Measurements from ENCODE around the gene SYNJ1. TPM values are rescaled to one million over a fixed set of nuclear protein-coding genes. Genes with fewer than 3 reads are reported as not detected.
"Not testable (repeated sequence)": the region's sequence is repeated elsewhere in the genome, so short reads cannot be mapped to it uniquely, and the experiment has no call there.

The SYNJ1 gene
- total RNA-seq, 4 donors from 2014 or later: 4.3 to 20.3 (median 9.6) TPM

DNA sequence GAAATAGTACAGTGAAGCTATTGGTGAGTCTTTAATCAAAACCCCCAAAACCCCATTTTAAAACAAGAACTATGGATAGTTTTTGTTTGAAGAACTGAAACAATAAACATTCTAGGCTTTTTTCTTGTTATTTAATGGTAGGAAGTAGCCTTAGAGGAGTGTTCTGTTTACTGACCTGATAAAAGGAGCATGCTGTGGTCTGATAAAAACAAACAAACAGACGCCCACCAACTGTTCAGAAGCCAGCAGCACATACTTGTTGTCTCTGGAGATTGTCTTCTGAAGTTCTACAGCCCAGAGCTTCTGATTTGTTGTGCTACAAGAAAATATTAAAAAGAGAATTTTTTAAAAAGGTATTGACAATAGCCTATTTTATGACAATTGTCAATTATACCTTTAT is 61.6 kb downstream of the SYNJ1 start:
- Histone ChIP-seq H3K4me3 (no peak overlapping the region), H3K36me3 (peaks cover 62% of the 10 kb centered on the region), H3K27ac (no peak overlapping the region), H3K4me1 (no peaks in the 10 kb centered on the region), H3K9me3 (peaks cover 12% of the 10 kb centered on the region), H3K27me3 (no peaks in the 10 kb centered on the region)
- 84% methylated on average over 1 of the region's 1 CpG for WGBS
- DNase-seq (ENCODE audit: low spot score in 2 of 2): no peak
- TF ChIP-seq, protein P1, sequence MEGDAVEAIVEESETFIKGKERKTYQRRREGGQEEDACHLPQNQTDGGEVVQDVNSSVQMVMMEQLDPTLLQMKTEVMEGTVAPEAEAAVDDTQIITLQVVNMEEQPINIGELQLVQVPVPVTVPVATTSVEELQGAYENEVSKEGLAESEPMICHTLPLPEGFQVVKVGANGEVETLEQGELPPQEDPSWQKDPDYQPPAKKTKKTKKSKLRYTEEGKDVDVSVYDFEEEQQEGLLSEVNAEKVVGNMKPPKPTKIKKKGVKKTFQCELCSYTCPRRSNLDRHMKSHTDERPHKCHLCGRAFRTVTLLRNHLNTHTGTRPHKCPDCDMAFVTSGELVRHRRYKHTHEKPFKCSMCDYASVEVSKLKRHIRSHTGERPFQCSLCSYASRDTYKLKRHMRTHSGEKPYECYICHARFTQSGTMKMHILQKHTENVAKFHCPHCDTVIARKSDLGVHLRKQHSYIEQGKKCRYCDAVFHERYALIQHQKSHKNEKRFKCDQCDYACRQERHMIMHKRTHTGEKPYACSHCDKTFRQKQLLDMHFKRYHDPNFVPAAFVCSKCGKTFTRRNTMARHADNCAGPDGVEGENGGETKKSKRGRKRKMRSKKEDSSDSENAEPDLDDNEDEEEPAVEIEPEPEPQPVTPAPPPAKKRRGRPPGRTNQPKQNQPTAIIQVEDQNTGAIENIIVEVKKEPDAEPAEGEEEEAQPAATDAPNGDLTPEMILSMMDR (IDR thresholded peaks at IDR 0.05): no peak
- TF ChIP-seq EP300 (IDR thresholded peaks at IDR 0.05) (no peak), POLR2AphosphoS5 (IDR thresholded peaks at IDR 0.05) (no peak), POLR2A (IDR thresholded peaks at IDR 0.05) (no peak)

DNA sequence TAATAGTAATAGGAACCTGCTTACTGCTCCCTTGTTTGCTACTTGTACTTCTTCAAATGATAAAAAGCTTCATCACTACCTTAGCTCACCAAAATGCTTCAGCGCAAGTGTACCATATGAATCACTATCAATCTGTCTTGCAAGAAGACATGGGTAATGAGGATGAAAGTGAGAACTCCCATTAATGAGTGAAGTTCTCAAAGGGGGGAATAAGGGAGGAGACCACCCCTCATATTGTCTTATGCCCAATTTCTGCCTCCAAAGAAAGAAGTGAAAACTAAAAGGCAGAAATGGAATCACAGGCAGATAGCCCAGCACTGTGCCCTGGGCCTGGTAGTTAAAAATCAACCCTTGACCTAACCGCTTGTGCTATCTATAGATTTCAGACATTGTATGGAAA is 63.7 kb downstream of the SYNJ1 start:
- 100% methylated on average over 2 of the region's 2 CpGs for WGBS
- Histone ChIP-seq H3K9me3 (peaks cover 12% of the 10 kb centered on the region), H3K36me3 (peaks cover 82% of the 10 kb centered on the region)
- not testable (repeated sequence) for H3K4me1 ChIP-seq; H3K27ac ChIP-seq; H3K4me3 ChIP-seq; H3K27me3 ChIP-seq; DNase-seq (ENCODE audit: low spot score in 2 of 2)

DNA sequence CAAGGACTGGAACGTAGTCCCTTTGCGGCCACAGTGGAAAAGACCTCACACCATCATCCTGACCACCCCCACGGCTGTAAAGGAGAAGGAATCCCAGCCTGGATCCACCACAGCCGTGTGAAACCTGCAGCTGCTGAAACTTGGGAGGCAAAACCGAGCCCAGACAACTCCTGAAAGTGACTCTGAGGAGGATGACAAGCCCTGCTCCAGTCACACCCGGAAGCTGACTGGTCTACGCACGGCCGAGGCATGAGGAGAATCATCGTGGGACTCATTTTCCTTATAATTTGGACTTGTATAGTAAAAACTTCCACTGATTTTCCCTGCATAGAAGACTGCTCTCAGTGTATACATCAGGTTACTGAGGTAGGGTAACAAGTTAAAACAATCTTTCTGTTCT is 65.8 kb downstream of the SYNJ1 start:
- Histone ChIP-seq H3K36me3 (peaks cover 84% of the 10 kb centered on the region), H3K9me3 (peaks cover 12% of the 10 kb centered on the region)
- not testable (repeated sequence) for H3K27ac ChIP-seq; H3K4me3 ChIP-seq; H3K4me1 ChIP-seq; DNase-seq (ENCODE audit: low spot score in 2 of 2); H3K27me3 ChIP-seq
- WGBS: 96% methylated on average over 10 of the region's 10 CpGs

DNA sequence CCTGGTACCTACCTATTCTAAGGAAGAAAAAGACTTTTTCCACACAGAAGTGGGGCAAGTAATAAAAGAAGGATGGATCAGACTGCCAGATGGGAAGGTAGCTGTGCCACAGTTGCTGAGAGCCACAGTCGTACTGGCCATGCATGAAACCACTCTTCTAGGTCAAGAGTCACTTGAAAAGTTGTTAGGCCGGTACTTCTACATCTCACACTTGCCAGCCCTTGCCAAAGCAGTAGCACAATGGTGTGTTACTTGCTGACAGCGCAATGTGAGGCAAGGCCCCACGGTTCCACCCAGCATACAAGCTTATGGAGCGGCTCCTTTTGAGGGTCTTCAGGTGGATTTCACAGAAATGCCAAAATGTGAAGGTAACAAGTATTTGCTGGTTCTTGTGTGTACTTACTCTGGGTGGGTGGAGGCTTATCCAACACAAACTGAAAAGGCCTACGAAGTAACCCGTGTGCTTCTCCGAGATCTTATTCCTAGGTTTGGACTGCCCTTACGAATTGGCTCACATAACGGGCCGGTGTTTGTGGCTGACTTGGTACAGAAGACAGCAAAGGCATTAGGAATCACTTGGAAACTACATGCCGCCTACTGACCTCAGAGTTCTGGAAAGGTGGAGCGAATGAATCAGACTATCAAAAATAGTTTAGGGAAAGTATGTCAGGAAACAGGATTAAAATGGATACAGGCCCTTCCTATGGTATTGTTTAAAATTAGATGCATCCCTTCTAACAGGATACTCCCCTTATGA is 66.6 kb downstream of the SYNJ1 start:
- H3K27me3 ChIP-seq; H3K27ac ChIP-seq; H3K4me1 ChIP-seq; DNase-seq (ENCODE audit: low spot score in 2 of 2); H3K4me3 ChIP-seq: not testable (repeated sequence)
- WGBS: 90% methylated on average over 13 of the region's 13 CpGs
- Histone ChIP-seq H3K36me3 (peaks cover 81% of the 10 kb centered on the region), H3K9me3 (peaks cover 12% of the 10 kb centered on the region)

DNA sequence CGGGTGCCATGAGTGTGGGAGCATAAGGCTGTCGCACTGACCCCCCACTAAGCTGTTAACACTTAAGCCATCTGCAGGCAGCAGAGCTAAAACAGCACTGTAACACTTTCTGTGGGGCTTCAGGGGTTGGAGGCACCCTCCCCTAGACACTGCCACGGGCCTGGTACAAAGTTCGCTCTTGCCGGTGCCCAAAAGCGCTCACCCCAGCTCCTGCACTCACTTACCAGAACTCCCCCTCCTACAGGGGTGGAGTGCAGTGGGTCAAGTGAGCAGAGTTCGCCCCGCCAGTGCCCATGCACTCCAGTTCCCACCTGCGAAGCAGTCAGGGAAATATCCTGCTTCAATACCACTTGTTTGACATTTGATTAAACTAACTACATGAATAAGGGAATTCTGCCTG is 69.3 kb downstream of the SYNJ1 start:
- no peaks in the 10 kb centered on the region for H3K9me3 ChIP-seq
- peaks cover 66% of the 10 kb centered on the region for H3K36me3 ChIP-seq
- WGBS: 95% methylated on average over 9 of the region's 9 CpGs
- H3K27ac ChIP-seq: no peak overlapping the region
- H3K4me1 ChIP-seq: no peaks in the 10 kb centered on the region
- H3K4me3 ChIP-seq: no peak overlapping the region
- H3K27me3 ChIP-seq: no peaks in the 10 kb centered on the region
- no peak for TF ChIP-seq POLR2AphosphoS5 (IDR thresholded peaks at IDR 0.05)
- no peak for TF ChIP-seq POLR2A (IDR thresholded peaks at IDR 0.05)
- TF ChIP-seq, protein P1 (IDR thresholded peaks at IDR 0.05): no peak
- no peak for TF ChIP-seq EP300 (IDR thresholded peaks at IDR 0.05)
- no peak for DNase-seq (ENCODE audit: low spot score in 2 of 2)

DNA sequence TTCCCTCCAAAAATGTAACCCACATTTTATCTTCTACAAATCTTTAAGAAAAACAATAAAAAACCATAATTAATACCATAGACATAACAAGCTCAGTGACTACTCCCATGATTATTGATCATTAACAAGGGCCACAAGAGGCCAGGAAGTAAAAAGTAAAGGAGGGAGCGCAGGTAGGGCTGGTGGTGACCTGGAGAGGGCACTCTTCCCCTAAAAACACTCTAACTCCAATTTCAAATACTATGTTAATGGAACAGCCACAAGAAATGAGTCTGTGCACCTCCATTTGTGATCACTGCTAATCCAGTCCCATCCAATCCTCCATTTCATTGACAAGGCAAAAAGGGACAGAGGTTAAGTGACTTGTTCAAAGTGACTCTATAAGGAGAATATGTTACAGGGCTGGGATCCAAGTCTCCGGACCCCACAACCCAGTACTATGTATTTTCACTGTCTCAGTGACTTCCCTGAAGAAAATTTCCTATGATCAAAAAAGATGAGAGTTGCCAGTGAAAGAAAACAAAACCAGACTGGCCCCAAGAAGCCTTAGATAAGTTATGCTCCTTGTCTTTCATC is 74.4 kb downstream of the SYNJ1 start:
- peaks cover 39% of the 10 kb centered on the region for H3K36me3 ChIP-seq

More for the DNA sequence above, 74.4 kb downstream of the SYNJ1 start:
- H3K27ac ChIP-seq: no peak overlapping the region
- no peaks in the 10 kb centered on the region for H3K4me1 ChIP-seq
- no peaks in the 10 kb centered on the region for H3K27me3 ChIP-seq
- WGBS: 88% methylated on average over 2 of the region's 2 CpGs
- TF ChIP-seq POLR2A (IDR thresholded peaks at IDR 0.05) (no peak), EP300 (IDR thresholded peaks at IDR 0.05) (no peak)
- TF ChIP-seq, protein P1 (IDR thresholded peaks at IDR 0.05): peak; percentile 20 to 42
- no peak for DNase-seq (ENCODE audit: low spot score in 2 of 2)
- no peaks in the 10 kb centered on the region for H3K9me3 ChIP-seq
- H3K4me3 ChIP-seq: no peak overlapping the region
